GM12873 (cell line): ENCODE measurements around the gene NRN1.

Source experiments
- CTCF ChIP-seq: IDR thresholded peaks from 2 replicates; pipeline ENCODE4 v1.5.1; 2012; ENCODE audit warnings: low read depth, mild to moderate bottlenecking, moderate library complexity, low read length, control low read depth; ENCODE audit not compliant: insufficient read depth; ENCODE audit errors: missing control alignments

The NRN1 gene

GRCh38 chr6:6004390-6004995 is 2.2 kb downstream of the NRN1 start:
- TF ChIP-seq CTCF = no peak

GRCh38 chr6:6003621-6004366 is 2.9 kb downstream of the NRN1 start:
- no peak for TF ChIP-seq CTCF

- no peak for TF ChIP-seq CTCF
These were observed 3.7 kb downstream of the NRN1 start for GRCh38 chr6:6002848-6003620.

GRCh38 chr6:6002005-6002847 is 4.5 kb downstream of the NRN1 start:
- no peak for TF ChIP-seq CTCF

- TF ChIP-seq CTCF = no peak
These were observed 5.3 kb downstream of the NRN1 start for GRCh38 chr6:6001443-6001842.

GRCh38 chr6:5999688-6000608 is 6.8 kb downstream of the NRN1 start:
- TF ChIP-seq CTCF = no peak
